ENCODE measurements around the gene COL24A1.
"Not testable (repeated sequence)": the region's sequence is repeated elsewhere in the genome, so short reads cannot be mapped to it uniquely, and the experiment has no call there.

The COL24A1 gene

DNA sequence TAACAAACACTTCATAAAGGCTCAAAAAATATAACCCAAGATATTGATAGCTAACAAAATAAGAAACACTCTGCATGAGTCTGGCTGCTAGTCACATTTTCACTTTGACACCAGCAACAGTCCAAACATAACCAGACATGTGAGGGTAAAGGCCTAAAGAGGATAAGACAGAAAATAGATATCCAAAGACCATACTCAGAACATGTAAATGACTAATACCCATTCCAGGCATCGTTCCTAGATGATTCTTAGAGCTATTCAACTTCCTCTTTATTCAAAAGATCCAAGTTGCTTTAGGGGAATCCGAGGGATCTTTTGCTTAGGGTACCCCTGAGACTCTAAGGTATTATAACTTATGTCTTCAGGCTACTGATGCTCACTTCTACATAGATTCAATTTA, 5.1 kb downstream of the COL24A1 start:
- no peak for DNase-seq

DNA sequence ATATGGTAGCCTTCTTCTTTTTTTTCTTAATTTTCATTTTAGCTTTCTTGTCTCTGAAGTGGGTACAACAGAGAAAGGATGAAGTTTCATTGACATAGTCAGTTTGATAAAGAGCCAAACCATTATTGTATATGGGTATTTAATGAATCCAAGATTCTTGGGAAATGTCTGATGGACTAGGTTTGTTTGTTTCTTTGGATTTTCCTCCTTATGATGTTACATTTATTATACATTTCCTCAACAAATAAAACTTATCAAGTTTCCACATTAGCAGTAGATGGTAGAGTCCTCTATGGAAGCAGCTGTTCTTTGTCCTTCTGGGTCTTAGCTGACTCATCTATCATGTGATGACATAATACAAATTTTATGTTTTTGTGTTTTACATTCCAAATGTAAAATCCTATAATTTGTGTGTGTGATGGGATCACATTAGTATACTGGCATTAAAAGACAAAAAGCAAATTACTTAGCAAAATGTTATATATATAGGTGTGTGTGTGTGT, 6.0 kb downstream of the COL24A1 start:
- no peak for DNase-seq

DNA sequence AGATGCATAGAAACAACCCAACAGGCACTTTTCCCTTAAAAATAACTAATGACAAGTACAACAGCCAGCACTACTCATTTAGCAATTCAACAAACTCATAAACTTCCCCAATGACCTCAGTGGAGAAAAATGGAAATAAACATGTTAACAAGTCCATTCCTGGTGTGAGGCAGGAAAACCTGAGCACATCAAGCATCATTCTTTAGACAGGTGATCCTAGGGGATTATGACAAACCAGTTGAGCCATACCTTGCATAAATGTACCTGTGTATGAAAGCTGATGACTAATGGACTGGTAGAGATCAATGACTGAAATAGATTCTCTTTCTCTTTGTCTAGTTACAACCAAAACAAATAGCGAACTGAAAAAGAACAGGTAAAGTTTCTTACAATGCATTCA, 7.0 kb downstream of the COL24A1 start:
- no peak for DNase-seq

DNA sequence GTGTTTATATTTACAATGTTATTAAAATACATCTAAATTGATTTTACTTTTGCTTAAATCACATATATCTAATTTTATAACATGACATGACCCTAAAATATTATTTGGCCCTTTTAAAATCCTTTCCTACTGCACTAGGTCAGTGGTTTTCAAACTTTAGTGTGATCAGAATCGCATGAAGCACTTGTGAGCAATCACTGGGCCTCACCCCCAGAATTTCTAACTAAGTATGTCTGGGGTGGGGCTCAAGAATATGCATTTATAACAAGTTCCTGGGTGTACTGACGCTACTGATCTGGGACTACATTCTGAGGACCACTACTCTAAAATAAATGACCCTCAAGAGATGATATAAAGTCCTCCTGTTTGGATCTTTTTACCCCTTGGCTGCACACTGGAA, 8.8 kb downstream of the COL24A1 start:
- DNase-seq = no peak

DNA sequence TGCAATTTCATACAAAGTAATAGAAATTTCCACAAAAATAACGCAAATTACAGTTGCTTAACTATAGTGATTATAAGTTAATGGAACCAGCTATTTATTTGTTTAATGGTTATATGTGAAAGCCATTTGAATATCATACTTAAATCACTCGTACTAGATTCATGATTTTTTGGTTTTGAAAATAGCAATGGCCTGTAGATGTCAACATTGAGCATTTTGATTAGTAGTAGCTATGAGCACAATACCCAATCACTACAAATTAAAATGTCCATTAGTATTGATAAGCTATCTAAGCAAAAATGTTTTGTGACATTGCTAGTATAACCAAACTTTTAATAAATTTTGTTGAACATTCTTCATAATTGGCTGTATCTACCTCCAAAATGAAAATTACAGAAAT, 10.0 kb downstream of the COL24A1 start:
- DNase-seq = no peak

DNA sequence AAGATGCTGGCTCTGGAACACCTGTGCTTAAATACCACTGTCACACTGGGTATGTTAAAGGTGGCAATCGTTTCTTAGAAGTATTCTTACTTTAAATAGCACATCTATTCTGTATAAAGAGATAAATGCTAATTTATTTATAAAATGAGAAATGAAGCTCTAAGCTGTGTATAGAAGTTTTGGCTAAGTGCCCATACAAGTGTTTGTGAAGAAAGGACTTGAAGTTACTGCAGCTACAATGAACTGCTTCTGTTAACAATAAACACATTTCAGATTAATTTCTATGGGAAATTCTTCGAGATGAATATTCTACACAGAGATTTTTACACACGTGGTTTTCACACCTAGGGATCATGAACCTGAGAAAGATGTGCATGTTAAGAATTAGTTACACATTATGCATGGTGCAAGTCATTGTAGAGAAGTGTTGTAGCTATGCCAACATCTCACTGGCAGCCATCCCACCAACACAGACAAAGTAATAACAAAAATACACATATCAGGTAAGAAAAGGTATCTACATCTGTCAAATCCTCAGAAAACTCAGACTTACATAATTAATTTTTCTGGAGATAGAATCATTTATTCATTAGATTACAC, 16.2 kb downstream of the COL24A1 start:
- no peak for DNase-seq

DNA sequence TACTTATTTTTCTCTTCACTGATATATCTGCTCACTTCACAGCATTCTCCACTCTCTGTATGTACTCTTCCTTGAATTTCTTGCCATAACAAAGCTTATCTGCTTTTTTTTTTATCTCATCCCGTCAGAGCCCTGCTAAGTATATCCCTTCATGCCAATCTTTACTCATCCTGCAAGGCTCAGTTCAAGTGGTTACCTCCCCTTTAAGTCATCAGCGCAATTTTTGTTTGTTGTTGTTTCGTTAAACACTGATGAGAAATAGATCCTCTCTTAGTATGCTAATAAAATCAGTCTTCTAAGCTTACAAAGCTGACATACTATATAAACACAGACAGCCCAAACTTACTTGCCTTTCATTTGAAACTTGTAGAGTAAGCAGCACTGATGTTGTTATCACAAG, 17.8 kb downstream of the COL24A1 start:
- no peak for DNase-seq

DNA sequence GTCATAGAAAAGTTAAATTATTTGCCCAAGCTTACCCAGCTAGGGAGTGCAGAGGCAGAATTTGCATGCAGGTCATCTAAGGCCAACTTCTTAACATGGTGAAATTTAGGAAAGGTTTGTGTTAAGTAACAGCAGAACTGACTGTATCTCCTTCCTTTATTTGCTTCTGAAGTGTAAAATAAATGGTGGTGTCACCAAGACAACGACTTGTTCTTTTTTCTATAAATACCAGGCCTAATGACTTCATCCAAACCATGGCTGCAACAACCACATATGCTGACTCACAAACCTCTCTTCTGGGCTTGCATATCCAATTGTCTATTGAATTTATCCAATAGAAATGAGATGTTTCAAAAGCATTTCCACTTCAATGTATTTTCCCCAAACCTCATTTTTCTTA, 19.1 kb downstream of the COL24A1 start:
- DNase-seq = no peak

DNA sequence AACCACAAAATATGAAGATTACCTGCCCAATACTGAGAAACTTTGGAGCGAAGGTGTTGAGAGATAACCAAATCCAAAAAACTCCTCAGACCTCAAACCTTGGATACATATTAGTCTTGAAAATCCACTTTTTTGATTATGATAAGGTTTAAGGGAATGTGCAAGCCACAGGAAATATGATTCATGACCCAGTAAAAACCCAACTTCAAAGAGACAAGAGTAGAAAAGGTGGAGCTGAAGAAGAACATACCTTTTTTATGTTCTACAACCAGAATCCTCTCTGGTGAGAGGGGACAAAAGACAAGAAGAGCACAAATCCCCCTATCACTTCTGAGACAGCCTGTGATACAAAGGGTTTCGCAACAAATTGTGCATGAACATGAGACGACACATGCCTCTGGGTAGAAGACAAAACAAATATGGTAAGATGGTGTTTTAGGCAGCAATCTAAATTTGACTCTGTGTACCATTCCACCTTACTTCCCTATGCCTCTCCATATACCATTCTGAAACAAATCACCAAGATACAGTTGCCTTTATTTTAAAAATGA, 37.3 kb downstream of the COL24A1 start:
- no peak for DNase-seq

DNA sequence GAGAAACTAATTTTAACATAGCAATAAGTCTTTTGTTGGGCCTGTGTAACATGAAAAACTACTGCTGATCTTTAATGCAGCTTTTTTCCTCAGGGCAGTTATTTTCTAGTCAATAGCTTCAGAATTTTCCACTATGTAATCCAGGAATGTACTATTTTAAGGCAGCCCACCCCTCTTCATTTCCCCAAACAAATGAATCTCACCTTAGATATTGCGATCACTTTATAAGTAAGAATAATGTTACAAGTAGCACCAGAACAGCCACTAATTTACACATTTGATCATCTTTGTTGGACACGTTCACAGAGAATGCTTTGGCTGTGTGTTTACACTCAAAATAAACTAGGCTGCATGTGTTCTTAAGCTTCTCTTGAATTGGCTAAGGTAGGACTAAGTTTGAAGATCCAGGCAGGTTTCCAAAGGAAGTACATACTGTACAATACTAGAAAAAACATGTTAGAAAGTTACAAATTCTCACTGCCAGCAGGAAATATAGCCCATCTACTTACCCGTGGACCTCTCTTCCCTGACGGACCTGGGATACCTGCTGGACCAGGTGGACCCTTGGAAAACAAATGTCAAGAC, 41.7 kb downstream of the COL24A1 start:
- DNase-seq = no peak

DNA sequence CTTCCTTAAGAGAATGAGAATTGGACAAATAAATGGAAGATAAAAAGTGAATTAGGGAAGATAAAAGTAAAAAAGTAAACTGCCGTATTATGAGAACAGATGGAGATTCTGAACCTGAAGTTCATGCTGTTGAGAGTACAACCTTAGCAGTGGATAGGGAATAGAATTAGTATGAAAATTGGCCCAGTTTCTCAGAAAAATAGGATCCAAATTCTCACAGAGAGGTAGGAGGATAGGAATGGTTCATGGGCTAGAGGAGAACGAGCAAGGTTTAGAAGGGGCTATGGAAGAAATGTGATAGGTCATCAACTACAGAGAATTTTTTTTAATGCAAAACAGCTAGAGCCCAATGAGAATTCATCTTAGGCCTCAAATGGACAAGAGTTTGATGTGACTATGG, 42.3 kb downstream of the COL24A1 start:
- no peak for DNase-seq

DNA sequence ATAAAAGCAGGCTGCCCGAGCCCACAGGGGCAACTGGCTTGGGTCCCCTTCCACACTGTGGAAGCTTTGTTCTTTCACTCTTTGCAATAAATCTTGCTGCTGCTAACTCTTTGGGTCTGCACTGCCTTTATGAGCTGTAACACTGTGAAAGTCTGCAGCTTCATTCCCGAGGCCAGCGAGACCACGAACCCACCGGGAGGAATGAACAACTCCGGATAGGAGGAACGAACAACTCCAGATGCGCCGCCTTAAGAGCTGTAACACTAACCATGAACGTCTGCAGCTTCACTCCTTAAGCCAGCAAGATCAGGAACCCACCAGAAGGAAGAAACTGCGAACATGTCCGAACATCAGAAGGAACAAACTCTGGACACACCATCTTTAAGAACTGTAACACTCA, 45.0 kb downstream of the COL24A1 start:
- not testable (repeated sequence) for DNase-seq

DNA sequence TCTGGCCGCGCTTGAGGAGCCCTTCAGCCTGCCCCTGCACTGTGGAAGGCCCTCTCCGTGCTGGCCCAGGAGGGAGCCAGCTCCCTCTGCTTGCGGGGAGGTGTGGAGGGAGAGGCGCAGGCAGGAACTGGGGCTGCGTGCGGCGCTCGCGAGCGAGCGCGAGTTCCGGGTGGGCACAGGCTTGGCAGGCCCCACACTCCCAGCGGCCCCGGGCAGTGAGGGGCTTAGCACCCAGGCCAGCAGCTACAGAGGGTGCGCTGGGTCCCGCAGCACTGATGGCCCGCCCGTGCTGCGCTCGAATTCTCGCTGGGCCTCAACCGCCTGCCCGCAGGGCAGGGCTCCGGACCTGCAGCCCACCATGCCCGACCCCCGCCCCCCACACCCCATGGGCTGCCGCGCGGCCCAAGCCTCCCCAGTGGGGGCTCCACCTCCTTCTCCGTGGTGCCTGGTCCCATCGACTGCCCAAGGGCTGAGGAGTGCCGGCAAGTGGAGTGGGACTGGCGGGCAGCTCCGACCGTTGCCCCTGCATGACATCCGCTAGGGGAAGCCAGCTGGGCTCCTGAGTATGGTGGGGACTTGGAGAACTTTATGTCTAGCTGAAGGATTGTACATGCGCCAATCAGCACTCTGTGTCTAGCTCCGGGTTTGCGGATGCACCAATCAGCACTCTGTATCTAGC, 46.0 kb downstream of the COL24A1 start:
- DNase-seq = no peak

DNA sequence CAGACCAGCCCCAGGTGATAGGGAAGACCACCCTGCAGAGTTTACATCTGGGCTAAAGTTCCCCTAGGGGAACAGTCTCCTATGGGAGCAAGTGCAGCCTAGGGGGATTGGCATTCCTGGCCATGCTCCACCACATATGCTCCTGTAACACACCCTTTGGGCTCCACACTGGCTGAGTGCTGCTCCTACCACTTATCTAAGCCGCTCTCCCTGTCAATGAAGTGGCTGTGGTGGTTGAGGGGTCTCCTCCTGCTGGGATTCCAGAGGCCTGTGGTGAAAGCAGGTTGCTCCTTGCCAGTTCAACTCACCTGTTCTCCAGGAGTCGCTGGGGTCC, 51.1 kb downstream of the COL24A1 start:
- DNase-seq = no peak

DNA sequence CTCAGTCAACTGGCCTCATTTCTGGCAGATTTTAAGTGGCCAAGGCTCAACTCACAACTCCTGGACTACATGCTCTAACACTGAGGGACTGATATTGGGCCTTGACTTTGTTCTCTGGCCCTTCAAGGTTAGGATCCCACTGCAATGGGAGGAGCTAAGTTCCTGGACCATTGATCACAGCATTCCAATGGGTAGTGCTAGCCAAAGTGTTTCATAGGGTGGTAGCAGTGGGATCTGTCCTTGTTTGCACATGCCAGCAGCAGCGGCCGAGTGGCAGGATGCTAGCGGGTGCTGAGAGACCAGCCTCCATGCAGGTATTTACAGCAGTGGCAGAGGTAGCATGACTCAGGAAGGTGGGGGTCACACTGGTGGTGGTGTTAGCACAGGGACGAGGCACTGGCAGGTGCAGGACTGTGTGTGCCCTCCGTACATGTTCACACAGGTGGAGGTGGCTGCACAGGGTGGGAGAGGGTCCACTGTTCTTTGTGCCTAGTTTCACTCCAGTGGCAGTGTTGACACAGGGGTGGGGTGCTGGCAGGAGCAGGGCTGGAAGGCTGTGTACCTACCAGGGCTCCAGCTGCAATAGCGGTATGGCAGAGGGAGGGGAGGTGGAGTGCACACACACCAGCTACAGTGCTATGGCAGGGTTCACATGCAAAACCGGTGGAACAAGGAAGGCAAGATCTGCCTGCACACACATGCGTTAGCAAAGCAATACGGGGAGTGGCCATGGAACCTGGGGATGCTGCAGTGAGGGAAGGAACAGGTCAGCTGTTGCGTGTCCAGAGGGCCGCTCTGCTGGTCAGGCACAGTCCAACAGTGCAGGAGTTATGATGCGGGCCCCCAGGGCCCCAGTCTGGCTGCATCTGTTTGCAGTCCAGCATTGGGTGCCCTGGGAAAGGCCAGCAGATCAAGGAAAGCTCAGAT, 51.7 kb downstream of the COL24A1 start:
- DNase-seq = no peak

DNA sequence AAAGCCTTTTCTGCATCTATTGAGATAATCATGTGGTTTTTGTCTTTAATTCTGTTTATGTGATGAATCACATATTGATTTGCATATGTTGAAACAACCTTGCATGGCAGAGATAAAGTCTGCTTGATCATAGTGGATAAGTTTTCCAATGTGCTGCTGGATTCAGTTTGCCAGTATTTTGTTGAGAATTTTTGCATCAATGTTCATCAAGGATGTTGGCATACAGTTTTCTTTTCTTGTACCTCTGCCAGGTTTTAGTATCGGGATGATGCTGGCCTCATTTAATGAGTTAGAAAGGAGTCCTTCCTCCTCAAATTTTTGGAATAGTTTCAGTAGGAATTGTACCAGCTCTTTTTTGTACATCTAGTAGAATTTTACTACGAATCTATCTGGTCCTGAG, 55.0 kb downstream of the COL24A1 start:
- DNase-seq = no peak

DNA sequence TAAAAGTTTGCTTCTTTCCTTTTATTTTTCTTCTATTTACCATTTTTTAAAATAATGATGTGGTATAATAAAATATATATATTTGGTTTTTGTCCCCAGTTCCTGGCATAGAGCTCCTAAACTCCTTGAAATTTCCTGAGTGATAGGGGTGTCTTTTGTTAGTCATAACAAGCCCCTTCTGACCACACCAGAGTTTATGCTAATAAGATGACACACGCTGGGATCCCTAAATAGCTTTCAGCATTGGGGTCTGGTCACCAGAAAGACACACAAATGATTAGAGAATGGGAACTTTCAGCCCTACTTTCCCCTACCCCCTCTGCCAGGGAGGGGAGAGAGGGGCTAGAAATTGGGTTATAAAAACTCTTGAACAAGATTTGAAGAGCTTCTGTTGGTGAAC, 56.2 kb downstream of the COL24A1 start:
- no peak for DNase-seq

DNA sequence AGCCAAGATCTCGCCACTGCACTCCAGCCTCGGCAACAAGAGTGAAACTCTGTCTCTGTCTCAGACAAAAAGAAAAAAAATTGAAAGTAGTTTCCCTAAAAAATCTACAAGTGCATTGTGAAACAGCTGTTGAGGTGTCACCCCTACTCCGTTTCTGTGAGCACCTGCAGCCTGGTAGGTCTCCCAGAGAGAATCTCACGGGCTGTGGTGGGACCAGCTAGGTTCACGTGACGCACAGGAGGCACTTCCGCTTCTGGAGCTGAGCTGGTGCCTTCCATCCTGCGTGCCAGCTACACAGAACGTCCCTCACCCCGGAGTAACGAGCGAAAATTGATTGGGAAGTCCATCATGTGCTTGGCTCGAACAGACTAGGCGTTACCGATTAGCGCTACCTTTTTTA, 66.8 kb downstream of the COL24A1 start:
- DNase-seq = no peak

DNA sequence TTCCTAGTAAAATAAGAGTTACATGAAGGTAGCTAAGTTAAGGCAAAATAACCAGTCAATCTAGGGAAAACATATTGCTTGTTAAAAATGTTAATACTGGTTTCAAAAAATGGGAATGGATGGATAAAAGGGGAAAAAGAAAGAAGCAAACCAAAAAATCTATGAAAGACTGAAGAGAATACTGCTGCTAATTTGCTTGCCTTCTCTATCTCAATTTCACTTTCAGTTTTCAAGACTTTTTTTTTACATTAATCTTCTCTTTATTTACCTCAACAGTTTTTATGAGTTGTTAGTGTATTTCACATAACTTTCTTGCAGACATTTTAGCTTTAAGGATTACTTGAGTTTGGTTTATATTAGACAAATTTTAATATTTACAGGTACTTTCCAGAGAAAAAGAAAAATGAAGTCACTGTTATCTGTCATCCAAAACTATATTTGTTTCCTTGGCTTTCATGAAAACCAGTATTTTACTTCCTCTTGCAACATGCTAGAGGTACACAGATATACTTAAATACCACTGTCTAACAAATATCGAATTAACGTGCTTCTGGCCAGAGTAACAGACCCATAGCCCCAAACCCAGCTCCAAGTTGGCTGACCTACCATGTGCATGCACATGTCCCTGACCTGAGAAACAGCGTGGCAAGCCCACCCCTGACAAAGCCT, 70.7 kb downstream of the COL24A1 start:
- no peak for DNase-seq

DNA sequence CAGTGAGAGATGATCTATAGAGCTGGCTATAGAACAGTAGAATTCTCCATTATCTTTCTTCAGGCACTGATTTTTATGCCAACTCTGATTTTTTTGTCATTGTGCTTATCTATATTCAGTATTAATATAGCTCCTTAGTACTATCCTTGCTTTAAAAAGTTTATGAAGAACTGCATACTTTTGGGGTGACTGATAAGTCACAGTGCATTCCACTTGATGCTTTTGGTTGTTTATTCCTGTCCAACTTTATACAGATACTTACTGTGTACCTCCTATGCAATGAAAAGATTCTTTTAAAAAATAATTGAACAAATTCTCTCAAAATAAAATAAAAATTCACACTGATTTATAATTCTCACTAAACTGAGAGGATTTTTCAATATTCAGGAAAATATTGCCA, 71.6 kb downstream of the COL24A1 start:
- no peak for DNase-seq

DNA sequence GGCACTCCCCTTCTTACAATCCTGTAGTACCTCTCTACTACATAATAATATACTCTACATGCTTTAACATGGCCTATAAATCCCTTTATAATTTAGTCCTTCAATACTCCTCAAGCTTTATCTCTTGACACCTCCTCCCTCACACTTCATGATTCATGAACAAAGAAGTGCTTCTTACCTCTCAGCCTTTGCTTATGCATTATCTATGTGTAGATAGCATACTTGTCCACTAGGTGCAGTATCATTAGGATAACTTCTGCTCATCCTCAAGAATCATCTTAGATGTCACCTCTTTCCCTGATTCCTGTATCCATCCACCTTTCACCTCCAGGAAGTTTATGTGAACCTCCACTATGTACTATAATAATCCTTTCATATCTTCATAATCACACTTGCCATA, 74.4 kb downstream of the COL24A1 start:
- no peak for DNase-seq

DNA sequence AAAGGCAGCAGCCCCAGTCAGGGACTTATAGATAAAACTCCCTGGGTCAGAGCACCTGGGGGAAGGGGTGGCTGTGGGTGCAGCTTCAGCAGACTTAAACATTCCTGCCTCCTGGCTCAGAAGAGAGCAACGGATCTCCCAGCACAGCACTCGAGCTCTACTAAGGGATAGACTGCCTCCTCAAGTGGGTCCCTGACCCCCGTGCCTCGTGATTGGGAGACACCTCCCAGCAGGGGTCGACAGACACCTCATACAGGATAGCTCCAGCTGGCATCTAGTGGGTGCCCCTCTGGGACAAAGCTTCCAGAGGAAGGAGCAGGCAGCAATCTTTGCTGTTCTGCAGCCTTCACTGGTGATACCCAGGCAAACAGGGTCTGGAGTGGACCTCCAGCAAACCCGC, 84.1 kb downstream of the COL24A1 start:
- not testable (repeated sequence) for DNase-seq

DNA sequence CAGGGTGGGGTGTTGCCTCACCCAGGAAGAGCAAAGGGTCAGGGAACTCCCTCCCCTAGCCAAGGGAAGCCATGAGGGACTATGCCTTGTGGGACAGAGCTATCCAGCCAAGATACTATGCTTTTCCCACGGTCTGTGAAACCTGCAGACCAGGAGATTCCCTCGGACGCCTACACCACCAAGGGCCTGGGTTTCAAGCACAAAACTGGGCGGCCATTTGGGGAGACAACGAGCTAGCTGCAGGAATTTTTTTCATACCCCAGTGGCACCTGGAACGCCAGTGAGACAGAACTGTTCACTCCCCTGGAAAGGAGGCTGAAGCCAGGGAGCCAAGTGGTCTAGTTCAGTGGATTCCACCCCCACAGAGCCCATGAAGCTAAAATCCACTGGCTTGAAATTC, 84.7 kb downstream of the COL24A1 start:
- DNase-seq = not testable (repeated sequence)

Data from T-helper 9 cell (primary cell).